Inflammatory macrophage (primary cell): ENCODE measurements around the gene AGBL5.
A peak's percentile ranks its signal among the peaks of the same experiment; 100 is the strongest.

Experiments used
- DNase-seq, 2 donors: peaks; one replicate each; pipeline ENCODE4 v3.0.0-alpha.2; 2020 to 2022
- total RNA-seq, 18 experiments: gene quantifications; one replicate each; lab custom pipeline; 2026; ENCODE audit warnings: mixed read lengths in 6 of 18, inconsistent platforms in 2 of 18; lab: John Stamatoyannopoulos, UW

Gene AGBL5
- 4.2 to 11.0 (median 7.6) reads per million in 18 experiments for total RNA-seq

- peak; percentile 94 to 95 for DNase-seq
These were observed at the start of gene AGBL5 for GRCh38 chr2:27050996-27051901. Gene AGBL5, plus strand, starts transcription at chr2:27051668. Its CDS starts 1,291 bp downstream, at chr2:27052959.

GRCh38 chr2:27001950-27002349 is 49.5 kb upstream of the AGBL5 start:
- DNase-seq, result no peak

GRCh38 chr2:27003007-27003406 is 48.5 kb upstream of the AGBL5 start:
- peak; percentile 43 to 66 for DNase-seq

- peak; percentile 77 to 91 for DNase-seq
These were observed 47.6 kb upstream of the AGBL5 start for GRCh38 chr2:27003857-27004256.

- DNase-seq, result no peak
These were observed 44.7 kb upstream of the AGBL5 start for GRCh38 chr2:27006602-27007415.

- DNase-seq, result no peak
These were observed 43.8 kb upstream of the AGBL5 start for GRCh38 chr2:27007416-27008374.

- no peak for DNase-seq
These were observed 42.8 kb upstream of the AGBL5 start for GRCh38 chr2:27008678-27009077.

GRCh38 chr2:27009083-27009482 is 42.4 kb upstream of the AGBL5 start:
- peak; percentile 21 to 72 for DNase-seq

- DNase-seq, result no peak
These were observed 41.8 kb upstream of the AGBL5 start for GRCh38 chr2:27009716-27010115.

- no peak for DNase-seq
These were observed 41.3 kb upstream of the AGBL5 start for GRCh38 chr2:27010139-27010538.

GRCh38 chr2:27013738-27014137 is 37.7 kb upstream of the AGBL5 start:
- no peak for DNase-seq

GRCh38 chr2:27014771-27015433 is 36.6 kb upstream of the AGBL5 start:
- DNase-seq, result no peak

GRCh38 chr2:27016801-27017325 is 34.6 kb upstream of the AGBL5 start:
- DNase-seq, result peak; percentile 56 to 62

GRCh38 chr2:27018142-27018541 is 33.3 kb upstream of the AGBL5 start:
- DNase-seq, result no peak

- no peak for DNase-seq
These were observed 32.0 kb upstream of the AGBL5 start for GRCh38 chr2:27019459-27019858.

- DNase-seq, result no peak
These were observed 31.3 kb upstream of the AGBL5 start for GRCh38 chr2:27019931-27020855.

GRCh38 chr2:27021253-27022049 is 30.0 kb upstream of the AGBL5 start:
- no peak for DNase-seq

- no peak for DNase-seq
These were observed 27.7 kb upstream of the AGBL5 start for GRCh38 chr2:27023740-27024139.

- DNase-seq, result no peak
These were observed 27.3 kb upstream of the AGBL5 start for GRCh38 chr2:27024188-27024587.
